Fibroblast of the conjunctiva (primary cell): ENCODE data around the gene PHF12.
A peak's percentile ranks its signal among the peaks of the same experiment; 100 is the strongest.
"Not testable (repeated sequence)": the region's sequence is repeated elsewhere in the genome, so short reads cannot be mapped to it uniquely, and the experiment has no call there.

Source experiments
- DNase-seq: peaks from one replicate; pipeline ENCODE4 v3.0.0-alpha.2; 2010; ENCODE audit warnings: low read depth

PHF12 gene

GRCh38 chr17:28953444-28954118 is 2.3 kb upstream of the PHF12 start:
- no peak for DNase-seq

GRCh38 chr17:28951991-28952975 is 965 bp upstream of the PHF12 start:
- DNase-seq: peak; percentile 99

GRCh38 chr17:28950752-28951427 is 428 bp downstream of the PHF12 start:
- DNase-seq: no peak

GRCh38 chr17:28950017-28950751 is 1.1 kb downstream of the PHF12 start:
- DNase-seq: no peak

GRCh38 chr17:28949185-28950016 is 1.9 kb downstream of the PHF12 start:
- DNase-seq: no peak

GRCh38 chr17:28948873-28949184 is 2.5 kb downstream of the PHF12 start:
- no peak for DNase-seq

GRCh38 chr17:28948342-28948741 is 3.0 kb downstream of the PHF12 start:
- DNase-seq: no peak

GRCh38 chr17:28947639-28948038 is 3.7 kb downstream of the PHF12 start:
- no peak for DNase-seq

GRCh38 chr17:28946239-28946638 is 5.1 kb downstream of the PHF12 start:
- DNase-seq: no peak

GRCh38 chr17:28944862-28945741 is 6.2 kb downstream of the PHF12 start:
- no peak for DNase-seq

- no peak for DNase-seq
These were observed 7.0 kb downstream of the PHF12 start for GRCh38 chr17:28944343-28944742.

- no peak for DNase-seq
These were observed 8.4 kb downstream of the PHF12 start for GRCh38 chr17:28942925-28943324.

- no peak for DNase-seq
These were observed 10.1 kb downstream of the PHF12 start for GRCh38 chr17:28941251-28941650.

GRCh38 chr17:28940675-28941074 is 10.6 kb downstream of the PHF12 start:
- DNase-seq: no peak

GRCh38 chr17:28940142-28940541 is 11.2 kb downstream of the PHF12 start:
- no peak for DNase-seq

GRCh38 chr17:28938552-28938951 is 12.8 kb downstream of the PHF12 start:
- DNase-seq: no peak

- no peak for DNase-seq
These were observed 14.1 kb downstream of the PHF12 start for GRCh38 chr17:28937044-28937729.

- no peak for DNase-seq
These were observed 15.4 kb downstream of the PHF12 start for GRCh38 chr17:28935744-28936460.

- DNase-seq: not testable (repeated sequence)
These were observed 16.8 kb downstream of the PHF12 start for GRCh38 chr17:28934508-28934907.
